Spleen (tissue), 11 donors: ENCODE results near the gene SPTAN1. TPM values are rescaled to one million over a fixed set of nuclear protein-coding genes. Genes with fewer than 3 reads are reported as not detected.
A peak's percentile ranks its signal among the peaks of the same experiment; 100 is the strongest.
"Not testable (repeated sequence)": the region's sequence is repeated elsewhere in the genome, so short reads cannot be mapped to it uniquely, and the experiment has no call there.

Experiments
- DNase-seq: peaks from one replicate; pipeline ENCODE4 v3.0.0-alpha.2; 2020
- H3K27ac ChIP-seq, 8 donors: fragments of 200-600 bp; sonication (generic) in 7 of 8; 1 replicate in 4 of 8; 2 replicates in 4 of 8; pipeline versions ENCODE4 v1.5.0 to v1.8.0; 2016 to 2021; ENCODE audit warnings: inconsistent platforms in 4 of 8, mild to moderate bottlenecking in 4 of 8, moderate library complexity in 1 of 8
- H3K27me3 ChIP-seq, 7 donors: fragments of 200-600 bp; sonication (generic) in 6 of 7; replicated peaks in 1 of 7; 1 replicate in 4 of 7; 2 replicates in 3 of 7; pipeline versions ENCODE4 v1.5.0 to v1.8.0; 2016 to 2021; ENCODE audit warnings: inconsistent platforms in 3 of 7, mild to moderate bottlenecking in 1 of 7
- H3K36me3 ChIP-seq, 6 donors: fragments of 200-600 bp; sonication (generic) in 5 of 6; 1 replicate in 4 of 6; 2 replicates in 2 of 6; pipeline versions ENCODE4 v1.5.0 to v1.8.0; 2016 to 2021; ENCODE audit warnings: inconsistent platforms in 2 of 6
- H3K4me1 ChIP-seq, 6 donors: fragments of 200-600 bp; sonication (generic) in 5 of 6; 1 replicate in 3 of 6; 2 replicates in 3 of 6; pipeline versions ENCODE4 v1.5.0 to v1.8.0; 2016 to 2021; ENCODE audit warnings: inconsistent platforms in 3 of 6
- H3K4me3 ChIP-seq, 8 donors: fragments of 200-600 bp; sonication (generic) in 7 of 8; 1 replicate in 4 of 8; 2 replicates in 4 of 8; pipeline versions ENCODE4 v1.5.0 to v1.8.0; 2016 to 2021; ENCODE audit warnings: inconsistent platforms in 4 of 8, mild to moderate bottlenecking in 4 of 8, moderate library complexity in 2 of 8
- H3K9me3 ChIP-seq, 8 donors: fragments of 200-600 bp; sonication (generic) in 7 of 8; 1 replicate in 4 of 8; 2 replicates in 4 of 8; pipeline versions ENCODE4 v1.5.0 to v1.8.0; 2016 to 2021; ENCODE audit warnings: inconsistent platforms in 4 of 8
- POLR2A ChIP-seq, 3 donors: fragments of 450-650 bp; IDR thresholded peaks; one replicate each; pipeline ENCODE4 v1.5.1; 2017; ENCODE audit warnings: antibody characterized with exemption in 3 of 3, mild to moderate bottlenecking in 1 of 3
- POLR2AphosphoS5 ChIP-seq, 3 donors: sonication (generic); formaldehyde crosslinking; IDR thresholded peaks; one replicate each; pipeline ENCODE4 v1.5.1; 2017; ENCODE audit warnings: antibody characterized with exemption in 3 of 3
- WGBS, 5 donors: extraction: QIAGEN DNeasy Blood & Tissue Kit in 3 of 5; methylation state at CpG; one replicate each; pipeline versions ENCODE4 v1.1.5 to v1.1.7; 2013 to 2018; 5-methylcytosine and 5-hydroxymethylcytosine counted together
- intact Hi-C: fragments of 100-400 bp; cut with DNase I; formaldehyde crosslinking; loops from one replicate; pipeline ENCODE4 v1.15.0; 2023; ENCODE audit warnings: low total_unique reads
- polyA plus RNA-seq, 3 donors: library from polyadenylated mRNA; stranded (reverse); fragments of 200-250 nt; gene quantifications; one replicate each; pipeline ENCODE4 v1.2.1, GENCODE V29; 2013
- total RNA-seq, 7 donors: library from RNA; depleted of rRNA in 3 of 7; stranded (reverse); fragments of >200 nt in 3 of 7; fragmentation: NEBNext Ultra II Directional in 4 of 7; extraction: Animal tissue kit (Norgen Biotek cat#: 25700) in 4 of 7; gene quantifications; one replicate each; pipeline versions ENCODE4 v1.1.0 to v1.2.1, GENCODE V29; 2016 to 2021
- TF ChIP-seq, protein P1 (sequence below), 11 experiments: fragments of 200-600 bp in 7 of 11; fragments of 450-650 bp in 4 of 11; sonication (generic) in 4 of 11; IDR thresholded peaks in 8 of 11; conservative IDR thresholded peaks in 3 of 11; 1 replicate in 7 of 11; 2 replicates in 4 of 11; pipeline versions ENCODE4 v1.4.0 to v1.8.0; 2016 to 2021; ENCODE audit warnings: antibody characterized with exemption in 11 of 11, inconsistent platforms in 4 of 11, mild to moderate bottlenecking in 1 of 11
- donor health status: healthy with polysubstance abuse.
- donor health status: DM: no; HTN: no; CAD: no; lungs with moderate emphysema.
- donor health status: DM: no; HTN: no; CAD: no.
- donor health status: Bipolar disorder and iron deficiency.
- donor health status: healthy.
- donor health status: DM: no; HTN: no; CAD: no.
- donor health status: DM: yes; HTN: yes; CAD: no.

The SPTAN1 gene
- total and polyA plus RNA-seq, 10 donors = 83.4 to 386 (median 248) TPM

DNA sequence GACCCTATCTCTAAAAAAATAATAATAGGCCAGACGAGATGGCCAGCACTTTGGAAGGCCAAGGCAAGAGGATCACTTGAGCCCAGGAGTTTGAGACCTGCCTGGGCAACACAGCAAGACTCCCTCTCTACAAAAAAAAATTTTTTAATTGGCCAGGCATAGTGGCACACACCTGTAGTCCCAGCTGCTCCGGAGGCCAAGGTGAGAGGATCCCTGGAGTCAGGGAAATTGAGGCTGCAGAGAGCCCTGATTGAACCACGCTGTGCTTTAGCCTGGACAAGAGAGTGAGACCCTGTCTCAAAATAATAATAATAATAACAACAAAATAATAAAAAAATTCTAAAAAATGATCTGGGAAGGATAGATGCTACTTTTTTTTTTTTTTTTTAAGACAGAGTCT, 105.4 kb downstream of the SPTAN1 start:
- 91 to 100% (median 93%) methylated on average over 3 of the region's 3 CpGs for WGBS, 5 donors
- Histone ChIP-seq H3K9me3 (no peaks in the 10 kb centered on the region), H3K27me3 (no peaks in the 10 kb centered on the region), H3K27ac (no peak overlapping the region), H3K36me3 (no peaks in the 10 kb centered on the region), H3K4me1 (peaks cover 0 to 21% (median 15%) of the 10 kb centered on the region in 6 donors), H3K4me3 (no peak overlapping the region)
- TF ChIP-seq, protein P1, sequence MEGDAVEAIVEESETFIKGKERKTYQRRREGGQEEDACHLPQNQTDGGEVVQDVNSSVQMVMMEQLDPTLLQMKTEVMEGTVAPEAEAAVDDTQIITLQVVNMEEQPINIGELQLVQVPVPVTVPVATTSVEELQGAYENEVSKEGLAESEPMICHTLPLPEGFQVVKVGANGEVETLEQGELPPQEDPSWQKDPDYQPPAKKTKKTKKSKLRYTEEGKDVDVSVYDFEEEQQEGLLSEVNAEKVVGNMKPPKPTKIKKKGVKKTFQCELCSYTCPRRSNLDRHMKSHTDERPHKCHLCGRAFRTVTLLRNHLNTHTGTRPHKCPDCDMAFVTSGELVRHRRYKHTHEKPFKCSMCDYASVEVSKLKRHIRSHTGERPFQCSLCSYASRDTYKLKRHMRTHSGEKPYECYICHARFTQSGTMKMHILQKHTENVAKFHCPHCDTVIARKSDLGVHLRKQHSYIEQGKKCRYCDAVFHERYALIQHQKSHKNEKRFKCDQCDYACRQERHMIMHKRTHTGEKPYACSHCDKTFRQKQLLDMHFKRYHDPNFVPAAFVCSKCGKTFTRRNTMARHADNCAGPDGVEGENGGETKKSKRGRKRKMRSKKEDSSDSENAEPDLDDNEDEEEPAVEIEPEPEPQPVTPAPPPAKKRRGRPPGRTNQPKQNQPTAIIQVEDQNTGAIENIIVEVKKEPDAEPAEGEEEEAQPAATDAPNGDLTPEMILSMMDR (IDR thresholded peaks at IDR 0.05 in 8 of 11, conservative IDR thresholded peaks at IDR 0.05 in 3 of 11) = no peak
- no peak for TF ChIP-seq POLR2A (IDR thresholded peaks at IDR 0.05)
- no peak for TF ChIP-seq POLR2AphosphoS5 (IDR thresholded peaks at IDR 0.05)
- intact Hi-C loops = no loop called here
- no peak for DNase-seq

DNA sequence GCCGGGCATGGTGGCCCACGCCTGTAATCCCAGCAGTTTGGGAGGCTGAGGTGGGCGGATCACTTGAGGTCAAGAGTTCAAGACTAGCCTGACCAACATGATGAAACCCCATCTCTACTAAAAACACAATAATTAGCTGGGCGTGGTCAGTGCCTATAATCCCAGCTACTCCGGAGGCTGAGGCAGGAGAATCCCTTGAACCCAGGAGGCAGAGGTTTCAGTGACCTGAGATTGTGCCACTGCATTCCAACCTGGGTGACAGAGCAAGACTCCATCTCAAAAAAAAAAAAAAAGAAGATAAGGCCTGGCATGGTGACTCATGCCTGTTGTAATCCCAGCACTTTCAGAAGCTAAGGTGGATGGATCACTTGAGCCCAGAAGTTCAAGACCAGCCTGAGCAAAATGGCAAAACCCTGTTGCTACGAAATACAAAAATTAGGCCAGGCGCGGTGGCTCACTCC, 114.1 kb downstream of the SPTAN1 start:
- H3K27ac ChIP-seq, intact Hi-C loops, DNase-seq, H3K4me3 ChIP-seq, H3K9me3 ChIP-seq, H3K4me1 ChIP-seq, H3K36me3 ChIP-seq, H3K27me3 ChIP-seq: not testable (repeated sequence)
- WGBS, 5 donors = 90 to 97% (median 92%) methylated on average over 8 of the region's 8 CpGs

DNA sequence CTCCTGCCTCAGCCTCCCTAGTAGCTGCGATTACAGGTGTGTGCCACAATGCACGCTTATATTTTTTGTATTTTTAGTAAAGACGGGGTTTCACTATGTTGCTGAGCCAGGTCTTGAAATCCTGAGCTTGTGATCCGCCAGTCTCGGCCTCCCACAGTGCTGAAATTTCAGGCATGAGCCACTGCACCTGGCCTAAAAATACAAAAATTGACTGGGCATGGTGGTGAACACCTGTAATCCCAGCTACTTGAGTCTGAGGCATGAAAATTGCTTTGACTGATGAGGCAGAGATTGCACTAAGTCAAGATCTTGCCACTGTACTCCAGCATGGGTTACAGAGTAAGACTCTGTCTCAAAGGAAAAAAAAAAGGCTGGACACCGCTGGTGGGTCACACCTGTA, 117.4 kb downstream of the SPTAN1 start:
- H3K36me3 ChIP-seq = no peaks in the 10 kb centered on the region
- TF ChIP-seq, protein P1 (IDR thresholded peaks at IDR 0.05 in 8 of 11, conservative IDR thresholded peaks at IDR 0.05 in 3 of 11) = no peak
- TF ChIP-seq POLR2A (IDR thresholded peaks at IDR 0.05) = no peak
- no peak for TF ChIP-seq POLR2AphosphoS5 (IDR thresholded peaks at IDR 0.05)
- intact Hi-C loops = no loop called here
- H3K27ac ChIP-seq = no peak overlapping the region
- no peaks in the 10 kb centered on the region for H3K4me1 ChIP-seq
- H3K9me3 ChIP-seq = no peaks in the 10 kb centered on the region
- H3K27me3 ChIP-seq = no peaks in the 10 kb centered on the region
- DNase-seq = peak; percentile 4
- H3K4me3 ChIP-seq = no peak overlapping the region
- WGBS, 5 donors = 96 to 98% (median 97%) methylated on average over 6 of the region's 6 CpGs

GRCh38 chr9:128675382-128675781, 123.0 kb downstream of the SPTAN1 start:
- DNase-seq = no peak
- no peak overlapping the region for H3K4me3 ChIP-seq
- no peak overlapping the region for H3K27ac ChIP-seq
- peaks cover 0 to 13% (median 0%) of the 10 kb centered on the region in 6 donors for H3K36me3 ChIP-seq
- intact Hi-C loops = no loop called here
- no peaks in the 10 kb centered on the region for H3K27me3 ChIP-seq
- TF ChIP-seq POLR2A (IDR thresholded peaks at IDR 0.05) = no peak
- TF ChIP-seq, protein P1 (IDR thresholded peaks at IDR 0.05 in 8 of 11, conservative IDR thresholded peaks at IDR 0.05 in 3 of 11) = no peak
- no peak for TF ChIP-seq POLR2AphosphoS5 (IDR thresholded peaks at IDR 0.05)
- 96 to 99% (median 97%) methylated on average over 4 of the region's 4 CpGs for WGBS, 5 donors
- peaks cover 0 to 6% (median 0%) of the 10 kb centered on the region in 6 donors for H3K4me1 ChIP-seq
- H3K9me3 ChIP-seq = no peaks in the 10 kb centered on the region

- Histone ChIP-seq H3K4me1 (peaks cover 0 to 22% (median 7%) of the 10 kb centered on the region in 6 donors), H3K9me3 (no peaks in the 10 kb centered on the region), H3K27me3 (no peaks in the 10 kb centered on the region), H3K36me3 (peaks cover 0 to 18% (median 0%) of the 10 kb centered on the region in 6 donors), H3K27ac (no peak overlapping the region), H3K4me3 (no peak overlapping the region)
- no peak for DNase-seq
- TF ChIP-seq POLR2AphosphoS5 (IDR thresholded peaks at IDR 0.05) (no peak), POLR2A (IDR thresholded peaks at IDR 0.05) (no peak)
- TF ChIP-seq, protein P1 (IDR thresholded peaks at IDR 0.05 in 8 of 11, conservative IDR thresholded peaks at IDR 0.05 in 3 of 11) = no peak
- intact Hi-C loops = no loop called here
- WGBS, 5 donors = 85 to 92% (median 89%) methylated on average over 10 of the region's 10 CpGs
These were observed 125.4 kb downstream of the SPTAN1 start for GRCh38 chr9:128677794-128678193.
